H9 (cell line): ENCODE data around the gene TOMM40L. TPM values are rescaled to one million over a fixed set of nuclear protein-coding genes. Genes with fewer than 3 reads are reported as not detected.

Experiments used
- DNase-seq: peaks from one replicate; pipeline ENCODE4 v3.0.0-alpha.2; 2017
- H2AFZ ChIP-seq: one replicate; pipeline ENCODE4 v1.6.1; 2013; ENCODE audit warnings: mild to moderate bottlenecking, low read length, control low read depth, moderate library complexity
- H2AK5ac ChIP-seq: 2 replicates; pipeline ENCODE4 v1.6.1; 2013; ENCODE audit warnings: low read length, control low read depth, mixed read lengths; ENCODE audit not compliant: insufficient read length
- H2BK120ac ChIP-seq: one replicate; pipeline ENCODE4 v1.6.1; 2013; ENCODE audit warnings: low read depth, mild to moderate bottlenecking, low read length, control low read depth, inconsistent platforms; ENCODE audit not compliant: poor library complexity, severe bottlenecking
- H2BK12ac ChIP-seq: 2 replicates; pipeline ENCODE4 v1.6.1; 2013; ENCODE audit warnings: low read length, control low read depth, mixed read lengths, low read depth; ENCODE audit not compliant: insufficient read length
- H2BK15ac ChIP-seq: 2 replicates; pipeline ENCODE4 v1.6.1; 2013; ENCODE audit warnings: low read depth, low read length, control low read depth
- H2BK20ac ChIP-seq: one replicate; pipeline ENCODE4 v1.6.1; 2013; ENCODE audit warnings: low read depth, mild to moderate bottlenecking, low read length, control low read depth, inconsistent platforms; ENCODE audit not compliant: poor library complexity, severe bottlenecking
- H2BK5ac ChIP-seq: 2 replicates; pipeline ENCODE4 v1.6.1; 2013; ENCODE audit warnings: low read length, control low read depth, mixed read lengths; ENCODE audit not compliant: insufficient read length
- H3K14ac ChIP-seq: 2 replicates; pipeline ENCODE4 v1.6.1; 2013; ENCODE audit warnings: low read length, control low read depth; ENCODE audit not compliant: insufficient read depth
- H3K18ac ChIP-seq: 2 replicates; pipeline ENCODE4 v1.6.1; 2013; ENCODE audit warnings: low read depth, mild to moderate bottlenecking, mixed read lengths, low read length, control low read depth; ENCODE audit not compliant: insufficient read length
- H3K23ac ChIP-seq: 2 replicates; pipeline ENCODE4 v1.6.1; 2013; ENCODE audit warnings: low read length, control low read depth, mixed read lengths, low read depth; ENCODE audit not compliant: insufficient read length
- H3K23me2 ChIP-seq: 2 replicates; pipeline ENCODE4 v1.6.1; 2013; ENCODE audit warnings: low read depth, mild to moderate bottlenecking, mixed read lengths, low read length, control low read depth; ENCODE audit not compliant: insufficient read length, poor library complexity, severe bottlenecking
- H3K27ac ChIP-seq: 2 replicates; pipeline ENCODE4 v1.5.1; 2013; ENCODE audit warnings: low read length, control low read depth, mixed read lengths, low read depth; ENCODE audit not compliant: insufficient read length
- H3K27me3 ChIP-seq: 2 replicates; pipeline ENCODE4 v1.6.1; 2013; ENCODE audit warnings: low read length, control low read depth, inconsistent platforms; ENCODE audit not compliant: insufficient read depth
- H3K4ac ChIP-seq: 2 replicates; pipeline ENCODE4 v1.6.1; 2013; ENCODE audit warnings: low read depth, mild to moderate bottlenecking, control low read depth, inconsistent platforms, low read length, moderate library complexity
- H3K4me1 ChIP-seq: 2 replicates; pipeline ENCODE4 v1.6.1; 2013; ENCODE audit warnings: low read length, control low read depth, inconsistent platforms; ENCODE audit not compliant: insufficient read depth
- H3K4me2 ChIP-seq: 2 replicates; pipeline ENCODE4 v1.6.1; 2013; ENCODE audit warnings: low read length, control low read depth, mixed read lengths; ENCODE audit not compliant: insufficient read length, insufficient read depth
- H3K56ac ChIP-seq: 2 replicates; pipeline ENCODE4 v1.6.1; 2013; ENCODE audit warnings: low read depth, mild to moderate bottlenecking, mixed read lengths, low read length, control low read depth; ENCODE audit not compliant: insufficient read length
- H3K79me1 ChIP-seq: 2 replicates; pipeline ENCODE4 v1.6.1; 2013; ENCODE audit warnings: low read depth, mild to moderate bottlenecking, moderate library complexity, low read length, control low read depth, inconsistent platforms; ENCODE audit not compliant: insufficient read depth, poor library complexity, severe bottlenecking
- H3K79me2 ChIP-seq: 2 replicates; pipeline ENCODE4 v1.6.1; 2013; ENCODE audit warnings: low read length, control low read depth, inconsistent platforms; ENCODE audit not compliant: insufficient read depth
- H3K9ac ChIP-seq: 2 replicates; pipeline ENCODE4 v1.6.1; 2013; ENCODE audit warnings: low read length, control low read depth, mixed read lengths; ENCODE audit not compliant: insufficient read length; ENCODE audit errors: extremely low read depth
- H3K9me3 ChIP-seq: one replicate; pipeline ENCODE4 v1.6.1; 2013; ENCODE audit warnings: low read depth, low read length, inconsistent platforms; ENCODE audit not compliant: control insufficient read depth
- H3T11ph ChIP-seq: one replicate; pipeline ENCODE4 v1.6.1; 2013; ENCODE audit warnings: mild to moderate bottlenecking, low read length, control low read depth, inconsistent platforms
- H4K20me1 ChIP-seq: one replicate; pipeline ENCODE4 v1.6.1; 2013; ENCODE audit not compliant: control insufficient read depth, insufficient read length, insufficient read depth
- H4K5ac ChIP-seq: 2 replicates; pipeline ENCODE4 v1.6.1; 2013; ENCODE audit warnings: low read depth, mild to moderate bottlenecking, mixed read lengths, low read length, control low read depth; ENCODE audit not compliant: insufficient read length
- H4K8ac ChIP-seq: replicated peaks from 2 replicates; pipeline ENCODE4 v1.6.1; 2013; ENCODE audit warnings: low read length, control low read depth, mixed read lengths, low read depth; ENCODE audit not compliant: insufficient read length
- H4K91ac ChIP-seq: 2 replicates; pipeline ENCODE4 v1.6.1; 2013; ENCODE audit warnings: low read depth, mild to moderate bottlenecking, moderate library complexity, mixed read lengths, low read length, control low read depth; ENCODE audit not compliant: insufficient read length
- H3K27ac Mint-ChIP-seq, 3 experiments: 2 replicates in 2 of 3; 3 replicates in 1 of 3; pipeline ENCODE4 v1.8.0; 2020 to 2021; ENCODE audit warnings: mixed read lengths in 3 of 3, mild to moderate bottlenecking in 1 of 3, moderate library complexity in 1 of 3
- H3K27me3 Mint-ChIP-seq: 2 replicates; pipeline ENCODE4 v1.8.0; 2021; ENCODE audit warnings: low read depth, mild to moderate bottlenecking, moderate library complexity, mixed read lengths
- H3K36me3 Mint-ChIP-seq, 3 experiments: 2 replicates in 2 of 3; 3 replicates in 1 of 3; pipeline ENCODE4 v1.8.0; 2020 to 2021; ENCODE audit warnings: low read depth in 3 of 3, mixed read lengths in 3 of 3; ENCODE audit not compliant: insufficient read depth in 1 of 3
- H3K4me1 Mint-ChIP-seq, 2 experiments: 2 replicates each; pipeline ENCODE4 v1.8.0; 2020; ENCODE audit warnings: mixed read lengths in 2 of 2
- H3K4me3 Mint-ChIP-seq, 2 experiments: 2 replicates in 1 of 2; 3 replicates in 1 of 2; pipeline ENCODE4 v1.8.0; 2020 to 2021; ENCODE audit warnings: mild to moderate bottlenecking in 2 of 2, mixed read lengths in 2 of 2, moderate library complexity in 1 of 2
- H3K9me3 Mint-ChIP-seq, 2 experiments: 2 replicates in 1 of 2; 3 replicates in 1 of 2; pipeline ENCODE4 v1.8.0; 2020; ENCODE audit warnings: mild to moderate bottlenecking in 2 of 2, mixed read lengths in 2 of 2, moderate library complexity in 1 of 2
- WGBS: extraction: QIAGEN DNeasy Blood & Tissue Kit; methylation state at CpG from one replicate; pipeline ENCODE4 v1.1.7; 2013; ENCODE audit warnings: missing lambda C conversion rate, low lambda C conversion rate, mixed read lengths; ENCODE audit not compliant: insufficient read length; ENCODE audit errors: extremely low coverage; 5-methylcytosine and 5-hydroxymethylcytosine counted together
- total RNA-seq: library from RNA; stranded (reverse); gene quantifications from 2 replicates; pipeline ENCODE4 v1.2.1, GENCODE V29; 2021
- TF ChIP-seq, protein P1 (sequence below): fragments of 200-600 bp; sonication (generic); conservative IDR thresholded peaks from 3 replicates; pipeline ENCODE4 v1.8.0; 2021; ENCODE audit warnings: antibody characterized with exemption, mild to moderate bottlenecking

The TOMM40L gene
- total RNA-seq, 1 experiment from 2014 or later = 13.5 TPM

DNA sequence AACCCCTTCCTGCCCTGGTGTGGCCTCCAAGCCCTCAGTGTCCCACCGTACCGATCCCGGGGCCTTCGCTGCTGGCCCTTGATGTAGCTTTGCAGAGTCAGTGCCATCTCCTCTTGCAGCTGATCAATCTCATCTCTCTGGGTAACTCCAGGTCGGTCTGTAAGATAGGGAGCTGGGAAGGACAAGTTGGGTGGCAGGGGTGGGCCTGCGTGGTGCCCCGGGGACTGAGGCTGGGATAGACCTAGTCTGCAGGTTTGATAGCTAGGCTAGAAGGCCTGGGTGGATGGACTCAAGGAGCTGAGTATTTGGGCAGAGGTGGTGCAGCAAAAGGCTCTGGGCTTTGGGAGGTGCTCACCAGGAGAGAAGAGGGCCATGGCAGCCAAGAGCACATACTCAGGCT, 4.9 kb downstream of the TOMM40L start:
- Histone ChIP-seq H3K56ac (no peak overlapping the region), H3K79me2 (no peaks in the 10 kb centered on the region), H2BK12ac (no peak overlapping the region), H4K91ac (no peak overlapping the region), H3T11ph (no peak overlapping the region), H3K14ac (no peak overlapping the region), H2AK5ac (no peak overlapping the region), H3K27me3 (no peaks in the 10 kb centered on the region), H4K8ac (no peak overlapping the region), H3K27ac (no peak overlapping the region), H3K9me3 (no peaks in the 10 kb centered on the region), H2BK20ac (no peak overlapping the region), H2BK15ac (no peak overlapping the region), H4K5ac (no peak overlapping the region), H3K4me1 (peaks cover 8% of the 10 kb centered on the region; the same call in 1 of the 2 replicates), H4K20me1 (no peaks in the 10 kb centered on the region), H3K23ac (no peak overlapping the region), H3K18ac (no peak overlapping the region), H2AFZ (no peak overlapping the region), H3K23me2 (no peaks in the 10 kb centered on the region), H3K4ac (no peak overlapping the region), H3K79me1 (no peaks in the 10 kb centered on the region), H3K4me2 (no peak overlapping the region), H2BK5ac (no peak overlapping the region), H3K9ac (no peak overlapping the region), H2BK120ac (no peak overlapping the region)
- WGBS = no CpG with 5 or more reads among the region's 7 CpGs
- TF ChIP-seq, protein P1, sequence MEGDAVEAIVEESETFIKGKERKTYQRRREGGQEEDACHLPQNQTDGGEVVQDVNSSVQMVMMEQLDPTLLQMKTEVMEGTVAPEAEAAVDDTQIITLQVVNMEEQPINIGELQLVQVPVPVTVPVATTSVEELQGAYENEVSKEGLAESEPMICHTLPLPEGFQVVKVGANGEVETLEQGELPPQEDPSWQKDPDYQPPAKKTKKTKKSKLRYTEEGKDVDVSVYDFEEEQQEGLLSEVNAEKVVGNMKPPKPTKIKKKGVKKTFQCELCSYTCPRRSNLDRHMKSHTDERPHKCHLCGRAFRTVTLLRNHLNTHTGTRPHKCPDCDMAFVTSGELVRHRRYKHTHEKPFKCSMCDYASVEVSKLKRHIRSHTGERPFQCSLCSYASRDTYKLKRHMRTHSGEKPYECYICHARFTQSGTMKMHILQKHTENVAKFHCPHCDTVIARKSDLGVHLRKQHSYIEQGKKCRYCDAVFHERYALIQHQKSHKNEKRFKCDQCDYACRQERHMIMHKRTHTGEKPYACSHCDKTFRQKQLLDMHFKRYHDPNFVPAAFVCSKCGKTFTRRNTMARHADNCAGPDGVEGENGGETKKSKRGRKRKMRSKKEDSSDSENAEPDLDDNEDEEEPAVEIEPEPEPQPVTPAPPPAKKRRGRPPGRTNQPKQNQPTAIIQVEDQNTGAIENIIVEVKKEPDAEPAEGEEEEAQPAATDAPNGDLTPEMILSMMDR = no peak
- DNase-seq = no peak
- no peak overlapping the region for H3K27ac Mint-ChIP-seq
- no peaks in the 10 kb centered on the region for H3K9me3 Mint-ChIP-seq
- H3K27me3 Mint-ChIP-seq = no peaks in the 10 kb centered on the region; the same call in 1 of the 2 replicates
- peaks cover 21 to 23% of the 10 kb centered on the region in 2 experiments for H3K4me1 Mint-ChIP-seq
- no peak overlapping the region for H3K4me3 Mint-ChIP-seq
- peaks cover 18 to 22% (median 20%) of the 10 kb centered on the region in 3 experiments; a peak in 6 of 7 replicates for H3K36me3 Mint-ChIP-seq
